GM21528 (cell line): ENCODE data around the gene SNRNP48.

Experiments used
- ATAC-seq: cut with Tn5 transposase; IDR thresholded peaks from one replicate; pipeline ENCODE4 v1.9.1; 2021; ENCODE audit warnings: mild to moderate bottlenecking, moderate library complexity; ENCODE audit not compliant: unreplicated experiment, low FRiP score

Gene SNRNP48

DNA sequence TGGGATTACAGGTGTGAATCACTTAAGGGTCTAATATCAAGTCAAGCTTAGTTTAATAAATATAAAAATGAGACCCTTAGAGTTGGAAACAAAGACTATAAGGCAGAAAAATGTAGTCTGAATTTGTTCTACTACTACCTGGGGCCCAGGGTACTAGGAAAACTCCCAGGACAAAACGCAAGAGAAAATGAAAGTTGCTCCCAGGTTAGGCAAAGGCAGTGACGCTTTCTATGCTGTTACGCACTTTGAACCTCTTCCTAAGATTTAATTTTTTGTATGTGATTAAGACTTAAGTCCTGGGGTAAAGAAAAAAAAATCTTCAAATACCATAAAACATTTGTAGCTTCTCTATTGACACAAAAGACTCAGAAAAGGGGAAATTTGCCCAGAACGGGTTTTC, 31.2 kb upstream of the SNRNP48 start:
- ATAC-seq, result no peak

DNA sequence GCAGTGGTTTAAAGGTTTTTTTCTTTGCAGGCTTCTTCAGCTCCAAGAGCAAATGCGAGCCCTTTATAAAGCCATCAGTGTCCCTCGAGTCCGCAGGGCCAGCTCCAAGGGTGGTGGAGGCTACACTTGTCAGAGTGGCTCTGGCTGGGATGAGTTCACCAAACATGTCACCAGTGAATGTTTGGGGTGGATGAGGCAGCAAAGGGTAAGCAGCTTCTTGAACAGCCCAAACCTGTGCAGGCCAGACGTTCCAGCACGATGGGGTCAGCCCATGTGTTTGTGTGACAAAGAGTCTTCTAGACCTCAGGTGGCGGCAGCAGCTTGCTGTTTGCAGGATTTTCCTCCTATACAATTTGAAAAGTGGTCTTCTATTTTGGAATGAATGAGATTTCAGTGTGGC, 30.8 kb upstream of the SNRNP48 start:
- no peak for ATAC-seq

DNA sequence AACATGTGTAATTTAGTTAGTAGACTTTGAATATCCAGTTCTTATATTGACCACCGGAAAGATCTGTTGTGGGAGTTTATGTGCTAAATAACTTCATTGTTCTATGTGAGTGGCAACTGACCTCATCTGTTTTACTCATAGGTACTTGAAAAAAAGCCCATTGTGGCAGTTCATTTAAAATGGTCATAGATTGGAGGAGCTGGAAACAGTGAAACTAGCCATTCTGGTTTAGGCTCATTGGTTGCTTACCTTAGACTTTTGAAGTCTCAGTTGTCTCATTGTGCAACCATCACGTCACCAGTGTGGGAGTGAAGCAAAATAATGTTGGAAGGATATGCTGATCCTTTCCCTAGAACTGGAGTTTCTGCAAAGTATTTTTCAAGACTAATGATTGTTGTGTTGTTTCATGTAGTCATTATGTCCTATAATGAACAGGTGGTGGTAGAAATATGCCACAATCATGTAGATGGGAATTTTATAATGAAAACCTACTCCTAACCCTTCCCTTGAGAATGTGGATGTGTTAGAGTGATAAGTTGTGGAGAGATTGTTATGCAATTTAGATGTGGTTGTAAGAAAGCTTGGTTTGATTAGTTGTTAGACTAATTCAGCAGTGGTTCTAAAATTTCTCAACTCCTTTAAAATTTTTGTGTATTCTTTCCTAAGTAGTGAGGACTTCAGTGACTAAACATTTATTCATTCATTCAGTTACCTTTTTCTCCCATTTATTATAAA, 30.2 kb upstream of the SNRNP48 start:
- no peak for ATAC-seq

DNA sequence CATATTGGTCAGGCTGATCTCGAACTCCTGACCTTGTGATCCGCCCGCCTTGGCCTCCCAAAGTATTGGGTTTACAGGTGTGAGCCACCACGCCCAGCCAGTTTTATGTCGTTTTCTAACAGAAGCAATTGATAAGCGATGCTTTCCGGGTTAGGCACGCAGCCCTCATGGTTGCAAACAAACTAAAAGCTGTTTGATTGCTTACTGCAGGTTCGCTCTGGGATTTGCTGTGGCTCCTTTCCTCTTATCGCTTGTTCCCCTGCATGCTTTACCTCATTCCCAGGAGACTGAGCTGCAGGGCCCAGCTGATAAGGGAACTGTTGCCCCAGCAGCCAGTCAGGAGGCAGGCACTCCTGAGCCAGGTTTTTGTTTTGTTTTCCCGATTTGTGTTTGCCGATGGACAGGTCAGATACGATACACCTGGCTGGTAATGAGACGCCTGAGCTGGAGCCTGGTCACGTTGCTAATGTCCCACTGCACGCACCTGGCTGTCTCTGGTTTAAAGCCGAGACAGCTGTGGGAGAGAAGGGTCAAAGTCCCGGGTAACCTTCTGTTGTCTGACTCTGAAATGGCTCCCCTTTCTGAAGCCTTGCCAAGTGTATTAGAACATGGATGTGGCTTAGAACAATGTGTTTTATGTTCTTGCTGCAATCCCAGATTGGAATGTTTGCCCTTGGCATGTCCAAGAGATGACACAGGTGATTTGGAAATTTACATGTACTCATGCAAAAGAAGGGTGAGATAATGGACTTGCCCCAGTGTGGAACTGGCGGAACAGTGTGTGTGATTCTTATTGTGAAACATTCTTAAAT, 28.6 kb upstream of the SNRNP48 start:
- no peak for ATAC-seq

DNA sequence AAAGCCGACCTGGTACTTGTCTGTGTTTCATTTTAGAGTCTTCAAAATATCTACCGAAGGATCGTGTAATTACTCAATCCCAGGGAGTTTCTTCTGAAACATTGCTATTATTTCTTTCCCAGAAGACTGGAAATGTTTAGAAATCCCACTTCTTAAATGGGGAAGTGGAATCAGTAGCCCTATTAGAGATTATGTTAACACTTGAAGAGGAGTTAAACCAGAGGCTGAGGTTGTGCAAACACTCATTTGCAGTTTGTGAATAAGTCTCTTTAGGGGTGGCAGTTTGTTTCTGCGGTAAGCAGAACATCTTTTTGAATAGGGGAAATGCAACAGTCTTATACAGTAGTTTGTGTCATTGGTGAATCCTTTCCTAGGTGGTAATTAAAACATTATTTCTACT, 27.2 kb upstream of the SNRNP48 start:
- ATAC-seq, result no peak

DNA sequence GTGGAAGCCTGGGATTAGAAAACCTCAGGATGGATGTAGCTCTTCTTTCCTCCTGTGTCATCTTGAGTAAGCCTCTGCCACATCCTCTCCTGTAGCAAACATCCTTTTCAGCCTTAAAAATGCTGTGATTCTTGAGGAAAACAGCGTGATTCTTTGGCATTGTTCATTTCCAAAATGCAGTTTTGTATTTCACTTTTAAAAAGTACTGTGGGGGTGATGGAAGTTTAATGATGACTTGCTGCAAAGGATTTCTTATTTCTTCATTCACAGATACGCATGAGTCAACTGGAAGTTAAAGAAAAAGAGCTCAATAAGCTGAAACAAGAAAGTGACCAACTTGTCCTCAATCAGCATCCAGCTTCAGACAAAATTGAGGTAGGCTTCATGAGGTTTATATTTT, 23.9 kb upstream of the SNRNP48 start:
- no peak for ATAC-seq

DNA sequence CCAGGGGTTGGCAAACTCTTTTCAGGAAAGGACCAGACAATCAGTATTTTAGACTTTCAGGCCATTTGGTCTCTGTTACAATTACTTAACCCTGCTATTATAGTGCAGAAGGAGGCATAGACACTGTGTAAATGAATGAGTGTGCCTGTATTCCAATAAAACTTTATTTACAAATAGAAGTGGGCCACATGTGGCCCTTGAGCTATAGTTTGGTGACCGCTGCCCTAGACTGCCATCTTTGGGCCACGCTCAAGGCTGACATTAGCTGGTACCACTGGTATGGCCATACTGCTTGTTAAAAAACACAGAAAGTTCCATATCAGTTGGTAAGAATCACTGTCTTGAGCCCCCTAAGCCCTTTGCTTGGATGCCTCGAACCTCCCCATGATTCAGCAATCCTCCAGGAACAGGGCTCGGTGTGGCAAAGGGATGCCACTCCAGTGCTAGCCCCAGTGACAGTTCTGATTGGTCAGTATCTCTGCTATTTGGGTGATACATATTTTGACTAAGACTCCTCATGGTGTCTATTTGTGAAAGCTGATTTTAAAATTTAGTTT, 23.3 kb upstream of the SNRNP48 start:
- no peak for ATAC-seq

DNA sequence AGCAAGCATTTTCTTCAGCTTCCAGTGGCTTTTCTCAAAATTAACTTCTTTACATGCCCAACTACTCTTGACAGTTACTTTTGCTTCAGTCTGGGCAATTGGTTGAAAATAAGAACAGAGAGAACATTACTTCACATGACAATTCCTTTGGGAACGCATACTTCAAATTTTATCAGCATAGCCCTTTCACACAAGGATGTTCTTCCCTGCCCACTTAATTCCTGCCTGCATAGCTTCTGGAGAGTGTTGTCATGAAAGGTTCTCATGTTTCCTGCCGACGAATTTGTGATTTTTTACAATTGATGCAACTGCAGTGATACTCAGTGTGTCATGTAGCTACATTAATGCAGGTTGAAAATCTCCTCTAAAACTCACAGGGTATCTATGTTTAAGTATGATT, 22.0 kb upstream of the SNRNP48 start:
- no peak for ATAC-seq

DNA sequence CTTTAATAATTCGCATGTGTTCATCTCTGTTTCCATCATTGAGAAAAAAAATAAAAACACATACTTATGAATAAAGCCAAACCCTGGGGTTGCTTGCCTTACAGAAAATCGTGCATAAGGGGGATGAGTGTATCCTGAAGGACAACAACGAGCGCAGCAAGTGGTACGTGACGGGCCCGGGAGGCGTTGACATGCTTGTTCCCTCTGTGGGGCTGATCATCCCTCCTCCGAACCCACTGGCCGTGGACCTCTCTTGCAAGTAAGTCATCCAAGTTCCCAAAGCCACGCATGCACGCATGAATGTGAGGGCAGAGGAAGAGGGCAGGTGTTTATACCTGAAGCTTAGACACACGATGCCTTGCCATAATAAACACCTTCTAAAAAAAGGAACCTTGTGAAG, 20.9 kb upstream of the SNRNP48 start:
- no peak for ATAC-seq

DNA sequence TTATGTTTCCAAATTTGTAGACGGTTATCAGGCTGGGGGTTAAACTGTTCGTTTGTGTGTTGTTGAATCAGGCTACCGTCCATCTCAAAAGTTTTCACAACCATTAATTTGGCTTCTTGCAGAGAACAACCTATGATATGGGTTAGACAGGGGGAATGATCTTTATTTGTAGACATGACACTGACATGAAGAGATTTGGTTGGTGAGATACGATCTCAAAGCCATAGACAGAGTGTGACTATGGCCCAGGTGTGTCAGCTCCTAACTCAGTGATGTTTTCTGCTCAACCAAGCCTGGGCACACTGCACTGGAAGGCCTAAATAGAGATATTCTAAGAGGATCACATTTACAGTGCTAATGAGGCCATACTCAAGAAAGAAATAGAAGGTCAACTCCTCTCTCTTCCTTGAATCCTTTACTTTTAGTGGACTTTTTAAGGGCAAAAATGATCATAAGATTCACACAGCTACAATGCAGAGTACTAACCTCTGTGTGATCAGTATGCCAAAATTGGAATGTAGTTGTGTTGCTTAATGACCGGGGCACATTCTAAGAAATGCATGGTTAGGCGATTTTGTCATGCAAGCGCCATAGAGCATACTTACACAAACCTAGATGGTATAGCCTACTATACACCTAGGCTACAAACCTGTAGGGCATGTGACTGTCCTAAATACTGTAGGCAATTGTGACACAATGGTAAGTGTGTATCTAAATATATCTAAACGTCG, 17.6 kb upstream of the SNRNP48 start:
- ATAC-seq, result no peak

DNA sequence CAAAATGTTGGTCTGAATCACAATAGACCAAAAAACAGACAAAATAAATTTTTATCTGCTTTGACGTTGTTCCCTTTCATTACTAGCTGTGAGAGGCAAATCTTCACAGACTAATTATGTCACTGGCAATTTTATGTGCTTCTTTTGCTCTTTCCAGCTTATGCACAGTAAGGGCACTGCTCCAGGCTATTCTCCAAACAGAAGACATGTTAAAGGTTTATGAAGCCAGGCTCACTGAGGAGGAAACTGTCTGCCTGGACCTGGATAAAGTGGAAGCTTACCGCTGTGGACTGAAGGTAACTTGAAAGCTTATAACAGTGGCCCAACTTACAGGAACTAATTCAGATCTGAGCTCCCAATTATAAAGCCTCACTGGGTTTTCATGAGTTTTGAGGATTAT, 15.5 kb upstream of the SNRNP48 start:
- ATAC-seq, result no peak

DNA sequence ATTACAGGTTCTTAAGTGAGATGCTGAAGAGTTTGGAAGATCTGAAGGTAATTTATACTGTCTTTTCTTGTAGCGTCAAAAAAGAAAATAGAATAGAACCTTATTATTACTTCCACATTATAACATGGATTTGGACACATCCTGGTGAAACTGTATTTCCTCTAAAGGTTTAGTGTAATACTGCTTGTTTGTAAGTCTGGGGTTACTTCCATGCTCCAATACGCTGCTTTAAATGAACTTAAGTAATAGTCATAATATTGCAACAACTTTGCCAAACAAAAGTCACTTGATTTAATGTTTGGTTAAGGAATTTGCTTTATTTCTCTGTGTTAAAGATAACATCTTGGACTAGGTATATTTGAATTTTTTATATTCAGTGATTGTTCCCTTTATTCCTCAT, 11.5 kb upstream of the SNRNP48 start:
- ATAC-seq, result no peak

DNA sequence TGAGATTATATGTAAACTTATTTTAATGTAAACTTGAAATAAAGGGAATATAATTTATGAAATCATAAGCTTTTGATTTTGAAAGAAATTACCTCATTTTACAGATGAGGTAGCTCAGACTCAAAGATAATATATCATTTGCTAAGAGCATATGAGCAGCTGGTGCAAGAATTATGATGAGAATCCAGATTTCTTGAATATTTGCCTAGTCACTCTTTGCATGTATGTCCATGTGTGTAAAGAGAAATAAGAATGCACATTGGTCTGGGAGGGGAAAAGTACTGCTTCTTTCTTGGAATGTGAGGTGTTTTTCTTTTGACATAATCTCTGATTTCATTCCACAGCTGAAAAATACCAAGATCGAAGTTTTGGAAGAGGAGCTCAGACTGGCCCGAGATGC, 11.1 kb upstream of the SNRNP48 start:
- no peak for ATAC-seq

DNA sequence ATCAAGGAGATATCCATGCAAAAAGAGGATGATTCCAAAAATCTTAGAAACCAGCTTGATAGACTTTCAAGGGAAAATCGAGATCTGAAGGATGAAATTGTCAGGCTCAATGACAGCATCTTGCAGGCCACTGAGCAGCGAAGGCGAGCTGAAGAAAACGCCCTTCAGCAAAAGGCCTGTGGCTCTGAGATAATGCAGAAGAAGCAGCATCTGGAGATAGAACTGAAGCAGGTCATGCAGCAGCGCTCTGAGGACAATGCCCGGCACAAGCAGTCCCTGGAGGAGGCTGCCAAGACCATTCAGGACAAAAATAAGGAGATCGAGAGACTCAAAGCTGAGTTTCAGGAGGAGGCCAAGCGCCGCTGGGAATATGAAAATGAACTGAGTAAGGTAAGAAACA, 10.1 kb upstream of the SNRNP48 start:
- ATAC-seq, result no peak

DNA sequence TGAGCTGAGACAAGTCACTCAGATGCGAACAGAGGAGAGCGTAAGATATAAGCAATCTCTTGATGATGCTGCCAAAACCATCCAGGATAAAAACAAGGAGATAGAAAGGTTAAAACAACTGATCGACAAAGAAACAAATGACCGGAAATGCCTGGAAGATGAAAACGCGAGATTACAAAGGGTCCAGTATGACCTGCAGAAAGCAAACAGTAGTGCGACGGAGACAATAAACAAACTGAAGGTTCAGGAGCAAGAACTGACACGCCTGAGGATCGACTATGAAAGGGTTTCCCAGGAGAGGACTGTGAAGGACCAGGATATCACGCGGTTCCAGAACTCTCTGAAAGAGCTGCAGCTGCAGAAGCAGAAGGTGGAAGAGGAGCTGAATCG, 9.5 kb upstream of the SNRNP48 start:
- no peak for ATAC-seq

DNA sequence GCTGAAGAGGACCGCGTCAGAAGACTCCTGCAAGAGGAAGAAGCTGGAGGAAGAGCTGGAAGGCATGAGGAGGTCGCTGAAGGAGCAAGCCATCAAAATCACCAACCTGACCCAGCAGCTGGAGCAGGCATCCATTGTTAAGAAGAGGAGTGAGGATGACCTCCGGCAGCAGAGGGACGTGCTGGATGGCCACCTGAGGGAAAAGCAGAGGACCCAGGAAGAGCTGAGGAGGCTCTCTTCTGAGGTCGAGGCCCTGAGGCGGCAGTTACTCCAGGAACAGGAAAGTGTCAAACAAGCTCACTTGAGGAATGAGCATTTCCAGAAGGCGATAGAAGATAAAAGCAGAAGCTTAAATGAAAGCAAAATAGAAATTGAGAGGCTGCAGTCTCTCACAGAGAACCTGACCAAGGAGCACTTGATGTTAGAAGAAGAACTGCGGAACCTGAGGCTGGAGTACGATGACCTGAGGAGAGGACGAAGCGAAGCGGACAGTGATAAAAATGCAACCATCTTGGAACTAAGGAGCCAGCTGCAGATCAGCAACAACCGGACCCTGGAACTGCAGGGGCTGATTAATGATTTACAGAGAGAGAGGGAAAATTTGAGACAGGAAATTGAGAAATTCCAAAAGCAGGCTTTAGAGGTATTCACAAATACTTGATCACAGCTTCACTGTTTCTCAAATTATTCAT, 8.9 kb upstream of the SNRNP48 start:
- ATAC-seq, result no peak

DNA sequence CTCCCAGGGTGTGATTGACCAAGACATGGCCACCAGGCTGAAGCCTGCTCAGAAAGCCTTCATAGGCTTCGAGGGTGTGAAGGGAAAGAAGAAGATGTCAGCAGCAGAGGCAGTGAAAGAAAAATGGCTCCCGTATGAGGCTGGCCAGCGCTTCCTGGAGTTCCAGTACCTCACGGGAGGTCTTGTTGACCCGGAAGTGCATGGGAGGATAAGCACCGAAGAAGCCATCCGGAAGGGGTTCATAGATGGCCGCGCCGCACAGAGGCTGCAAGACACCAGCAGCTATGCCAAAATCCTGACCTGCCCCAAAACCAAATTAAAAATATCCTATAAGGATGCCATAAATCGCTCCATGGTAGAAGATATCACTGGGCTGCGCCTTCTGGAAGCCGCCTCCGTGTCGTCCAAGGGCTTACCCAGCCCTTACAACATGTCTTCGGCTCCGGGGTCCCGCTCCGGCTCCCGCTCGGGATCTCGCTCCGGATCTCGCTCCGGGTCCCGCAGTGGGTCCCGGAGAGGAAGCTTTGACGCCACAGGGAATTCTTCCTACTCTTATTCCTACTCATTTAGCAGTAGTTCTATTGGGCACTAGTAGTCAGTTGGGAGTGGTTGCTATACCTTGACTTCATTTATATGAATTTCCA, 4.6 kb upstream of the SNRNP48 start:
- no peak for ATAC-seq

DNA sequence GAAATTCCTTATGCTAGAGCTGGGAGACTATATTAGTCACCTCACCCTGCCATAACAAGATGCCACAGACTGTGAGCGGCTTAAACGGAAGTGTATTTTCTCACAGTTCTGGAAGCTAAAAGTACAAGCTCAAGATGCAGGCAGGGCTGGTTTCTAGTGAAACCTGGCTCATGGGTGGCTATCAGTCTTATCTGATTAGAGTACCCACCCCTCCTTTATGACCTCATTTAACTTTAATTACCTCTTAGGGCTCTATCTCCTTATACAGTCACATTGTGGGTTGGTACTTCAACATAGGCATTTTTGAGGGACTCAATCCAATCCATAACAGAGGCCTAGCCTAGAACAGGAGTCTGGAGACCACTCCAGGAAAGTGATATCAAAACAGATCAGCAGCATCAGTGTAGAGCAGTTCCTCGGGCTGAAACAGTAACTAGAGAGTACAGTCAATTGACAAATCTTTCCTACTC, 2.3 kb upstream of the SNRNP48 start:
- ATAC-seq, result no peak

DNA sequence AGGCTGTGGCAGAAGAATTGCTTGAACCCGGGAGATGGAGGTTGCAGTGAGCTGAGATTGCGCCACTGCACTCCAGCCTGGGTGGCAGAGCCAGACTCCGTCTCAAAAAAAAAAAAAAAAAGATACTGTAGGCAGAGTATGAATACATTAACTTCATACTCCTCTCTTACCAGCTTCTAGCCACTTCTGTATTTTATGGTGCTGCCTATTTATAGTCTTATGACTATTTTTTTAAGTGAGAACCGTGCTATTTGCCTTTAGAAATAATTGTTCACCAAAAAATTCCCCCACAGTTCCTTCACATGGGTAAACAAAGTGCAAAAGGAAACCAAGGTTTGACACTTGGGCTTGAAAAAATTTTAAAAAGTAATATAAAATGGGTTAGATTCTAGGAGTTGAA, 1.5 kb upstream of the SNRNP48 start:
- no peak for ATAC-seq

DNA sequence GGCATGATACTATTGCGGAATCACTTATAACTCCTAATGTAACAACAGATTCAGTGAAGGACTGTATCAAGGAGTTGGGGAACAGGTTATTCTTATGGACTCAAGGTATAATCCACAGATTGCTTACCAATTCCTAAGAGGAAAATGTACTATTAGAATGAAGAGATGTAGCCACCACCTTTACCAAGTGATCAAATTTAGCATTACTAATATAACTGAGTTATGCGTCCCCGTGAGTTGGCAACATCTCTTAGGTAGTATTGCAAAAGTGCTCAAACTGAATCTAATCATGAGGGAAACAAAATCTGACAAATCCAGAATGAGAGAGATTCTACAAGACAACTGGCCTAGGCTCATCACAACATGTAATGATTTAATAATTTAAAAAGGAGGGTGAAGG, 777 bp upstream of the SNRNP48 start:
- ATAC-seq, result no peak
